ENCODE data around the gene ACOT7.
"Not testable (repeated sequence)": the region's sequence is repeated elsewhere in the genome, so short reads cannot be mapped to it uniquely, and the experiment has no call there.

ACOT7 gene

GRCh38 chr1:6313393-6314200 lies 80.0 kb downstream of the ACOT7 start:
- Histone ChIP-seq H3K36me3 (ENCODE audit: insufficient read depth, low read length) (peaks cover 26% of the 10 kb centered on the region), H3K27me3 (ENCODE audit: control insufficient read depth, insufficient read depth, low read length) (no peaks in the 10 kb centered on the region), H3K9me3 (replicated peaks; ENCODE audit: low read length) (no peaks in the 10 kb centered on the region), H3K4me2 (ENCODE audit: low read length) (no peak overlapping the region), H3K9ac (ENCODE audit: low read depth, low read length) (no peak overlapping the region), H3K4me3 (ENCODE audit: low read length) (no peak overlapping the region), H3K4me1 (ENCODE audit: control insufficient read depth, insufficient read depth, low read length) (peaks cover 17% of the 10 kb centered on the region)

- Histone ChIP-seq H3K27me3 (ENCODE audit: control insufficient read depth, insufficient read depth, low read length) (no peaks in the 10 kb centered on the region), H3K36me3 (ENCODE audit: insufficient read depth, low read length) (peaks cover 17% of the 10 kb centered on the region), H3K9ac (ENCODE audit: low read depth, low read length) (no peak overlapping the region), H3K4me1 (ENCODE audit: control insufficient read depth, insufficient read depth, low read length) (no peaks in the 10 kb centered on the region), H3K4me2 (ENCODE audit: low read length) (no peak overlapping the region), H3K9me3 (replicated peaks; ENCODE audit: low read length) (no peaks in the 10 kb centered on the region), H3K4me3 (ENCODE audit: low read length) (no peak overlapping the region)
Observed at GRCh38 chr1:6310116-6310848, 83.3 kb downstream of the ACOT7 start.

- no peak overlapping the region for H3K4me3 ChIP-seq (ENCODE audit: low read length)
- H3K4me2 ChIP-seq (ENCODE audit: low read length) = no peak overlapping the region
- H3K9me3 ChIP-seq (replicated peaks; ENCODE audit: low read length) = no peaks in the 10 kb centered on the region
- peaks cover 11% of the 10 kb centered on the region for H3K36me3 ChIP-seq (ENCODE audit: insufficient read depth, low read length)
- no peak overlapping the region for H3K9ac ChIP-seq (ENCODE audit: low read depth, low read length)
- no peaks in the 10 kb centered on the region for H3K27me3 ChIP-seq (ENCODE audit: control insufficient read depth, insufficient read depth, low read length)
- H3K4me1 ChIP-seq (ENCODE audit: control insufficient read depth, insufficient read depth, low read length) = no peaks in the 10 kb centered on the region
Observed at GRCh38 chr1:6309564-6309963, 84.0 kb downstream of the ACOT7 start.

GRCh38 chr1:6308449-6308848 lies 85.1 kb downstream of the ACOT7 start:
- no peak overlapping the region for H3K9ac ChIP-seq (ENCODE audit: low read depth, low read length)
- peaks cover 10% of the 10 kb centered on the region for H3K36me3 ChIP-seq (ENCODE audit: insufficient read depth, low read length)

DNA sequence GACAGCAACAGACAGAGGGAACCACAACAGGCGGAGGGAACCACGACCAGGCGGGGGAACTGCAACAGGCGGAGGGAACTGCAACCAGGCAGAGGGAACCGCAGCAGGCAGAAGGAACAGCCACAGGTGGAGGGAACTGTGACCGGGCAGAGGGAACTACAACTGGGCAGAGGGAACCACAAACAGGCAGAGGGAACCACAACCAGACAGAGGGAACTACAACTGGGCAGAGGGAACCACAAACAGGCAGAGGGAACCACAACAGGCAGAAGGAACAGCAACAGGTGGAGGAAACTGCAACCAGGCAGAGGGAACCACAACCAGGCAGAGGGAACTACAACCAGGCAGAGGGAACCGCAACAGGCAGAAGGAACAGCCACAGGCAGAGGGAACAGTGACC lies 85.9 kb downstream of the ACOT7 start:
- H3K36me3 ChIP-seq (ENCODE audit: insufficient read depth, low read length) = peaks cover 10% of the 10 kb centered on the region
- not testable (repeated sequence) for H3K9ac ChIP-seq (ENCODE audit: low read depth, low read length); H3K27me3 ChIP-seq (ENCODE audit: control insufficient read depth, insufficient read depth, low read length); H3K9me3 ChIP-seq (replicated peaks; ENCODE audit: low read length); H3K4me1 ChIP-seq (ENCODE audit: control insufficient read depth, insufficient read depth, low read length); H3K4me3 ChIP-seq (ENCODE audit: low read length); H3K4me2 ChIP-seq (ENCODE audit: low read length)

More at GRCh38 chr1:6308449-6308848, 85.1 kb downstream of the ACOT7 start:
- Histone ChIP-seq H3K4me1 (ENCODE audit: control insufficient read depth, insufficient read depth, low read length) (no peaks in the 10 kb centered on the region), H3K4me3 (ENCODE audit: low read length) (no peak overlapping the region), H3K9me3 (replicated peaks; ENCODE audit: low read length) (no peaks in the 10 kb centered on the region), H3K27me3 (ENCODE audit: control insufficient read depth, insufficient read depth, low read length) (no peaks in the 10 kb centered on the region), H3K4me2 (ENCODE audit: low read length) (no peak overlapping the region)

GRCh38 chr1:6307099-6307498 lies 86.5 kb downstream of the ACOT7 start:
- H3K9me3 ChIP-seq (replicated peaks; ENCODE audit: low read length) = no peaks in the 10 kb centered on the region
- no peaks in the 10 kb centered on the region for H3K27me3 ChIP-seq (ENCODE audit: control insufficient read depth, insufficient read depth, low read length)
- no peak overlapping the region for H3K9ac ChIP-seq (ENCODE audit: low read depth, low read length)
- H3K36me3 ChIP-seq (ENCODE audit: insufficient read depth, low read length) = peaks cover 10% of the 10 kb centered on the region
- no peaks in the 10 kb centered on the region for H3K4me1 ChIP-seq (ENCODE audit: control insufficient read depth, insufficient read depth, low read length)
- no peak overlapping the region for H3K4me3 ChIP-seq (ENCODE audit: low read length)
- H3K4me2 ChIP-seq (ENCODE audit: low read length) = no peak overlapping the region

DNA sequence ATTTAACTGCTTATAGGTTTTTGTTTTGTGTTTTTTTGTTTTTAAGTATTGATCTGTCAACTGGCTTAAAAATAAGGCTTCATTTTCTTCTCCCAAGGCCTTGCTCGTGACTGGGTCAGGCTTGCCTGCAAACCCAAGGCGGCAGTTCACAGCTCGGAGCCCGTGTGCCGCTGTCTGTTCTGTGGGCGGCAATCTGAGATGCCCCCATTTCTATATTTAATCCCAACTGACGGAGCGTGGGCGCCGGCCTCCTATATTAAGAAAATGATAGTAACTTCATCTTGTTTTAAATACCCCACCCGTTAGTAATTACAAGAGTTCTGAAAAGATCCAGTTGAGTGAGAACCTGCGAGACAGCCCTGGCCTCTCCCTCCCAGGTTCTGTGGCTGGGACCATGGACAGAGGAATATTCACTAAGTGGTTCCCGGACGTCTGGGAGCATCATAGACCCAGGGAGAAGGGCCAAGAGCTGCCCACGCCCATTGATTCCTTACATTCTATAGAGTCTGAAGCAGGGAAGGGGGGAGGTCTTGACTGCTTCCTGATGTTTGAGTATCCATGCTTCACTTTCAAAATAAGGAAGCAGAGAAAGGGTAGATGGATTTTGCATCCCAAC lies 90.1 kb downstream of the ACOT7 start:
- Histone ChIP-seq H3K27me3 (ENCODE audit: control insufficient read depth, insufficient read depth, low read length) (no peaks in the 10 kb centered on the region), H3K4me2 (ENCODE audit: low read length) (no peak overlapping the region), H3K4me1 (ENCODE audit: control insufficient read depth, insufficient read depth, low read length) (peaks cover 10% of the 10 kb centered on the region), H3K36me3 (ENCODE audit: insufficient read depth, low read length) (no peaks in the 10 kb centered on the region), H3K4me3 (ENCODE audit: low read length) (no peak overlapping the region), H3K9ac (ENCODE audit: low read depth, low read length) (no peak overlapping the region), H3K9me3 (replicated peaks; ENCODE audit: low read length) (no peaks in the 10 kb centered on the region)

- no peaks in the 10 kb centered on the region for H3K27me3 ChIP-seq (ENCODE audit: control insufficient read depth, insufficient read depth, low read length)
- H3K4me2 ChIP-seq (ENCODE audit: low read length) = no peak overlapping the region
- H3K36me3 ChIP-seq (ENCODE audit: insufficient read depth, low read length) = no peaks in the 10 kb centered on the region
- H3K9me3 ChIP-seq (replicated peaks; ENCODE audit: low read length) = no peaks in the 10 kb centered on the region
- no peak overlapping the region for H3K9ac ChIP-seq (ENCODE audit: low read depth, low read length)
- H3K4me3 ChIP-seq (ENCODE audit: low read length) = no peak overlapping the region
- peaks cover 10% of the 10 kb centered on the region for H3K4me1 ChIP-seq (ENCODE audit: control insufficient read depth, insufficient read depth, low read length)
Observed at GRCh38 chr1:6302568-6302967, 91.0 kb downstream of the ACOT7 start.

DNA sequence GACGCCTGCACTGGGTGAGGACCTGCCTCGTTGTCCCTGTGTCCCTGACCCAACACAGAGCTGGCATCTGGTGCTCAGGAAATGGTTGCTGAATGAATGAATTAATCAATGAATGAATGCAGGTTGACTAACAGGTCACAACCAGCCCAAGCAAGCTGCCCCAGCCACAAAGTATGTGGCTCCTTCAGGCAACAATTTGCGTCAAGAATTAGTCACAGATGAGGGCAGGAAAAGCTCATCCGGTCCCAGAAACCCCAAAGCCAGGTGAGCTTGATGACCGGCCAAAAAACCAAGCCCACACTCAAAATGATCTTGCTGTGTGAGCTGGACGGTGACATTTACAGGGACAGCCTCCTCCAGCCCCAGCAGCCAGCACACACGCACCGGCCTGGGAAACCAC lies 92.0 kb downstream of the ACOT7 start:
- Histone ChIP-seq H3K36me3 (ENCODE audit: insufficient read depth, low read length) (no peaks in the 10 kb centered on the region), H3K9me3 (replicated peaks; ENCODE audit: low read length) (no peaks in the 10 kb centered on the region), H3K27me3 (ENCODE audit: control insufficient read depth, insufficient read depth, low read length) (no peaks in the 10 kb centered on the region), H3K4me3 (ENCODE audit: low read length) (no peak overlapping the region), H3K4me1 (ENCODE audit: control insufficient read depth, insufficient read depth, low read length) (peaks cover 10% of the 10 kb centered on the region), H3K9ac (ENCODE audit: low read depth, low read length) (no peak overlapping the region), H3K4me2 (ENCODE audit: low read length) (no peak overlapping the region)

- Histone ChIP-seq H3K4me1 (ENCODE audit: control insufficient read depth, insufficient read depth, low read length) (peaks cover 10% of the 10 kb centered on the region), H3K4me2 (ENCODE audit: low read length) (no peak overlapping the region), H3K9me3 (replicated peaks; ENCODE audit: low read length) (no peaks in the 10 kb centered on the region), H3K4me3 (ENCODE audit: low read length) (no peak overlapping the region), H3K27me3 (ENCODE audit: control insufficient read depth, insufficient read depth, low read length) (no peaks in the 10 kb centered on the region), H3K36me3 (ENCODE audit: insufficient read depth, low read length) (no peaks in the 10 kb centered on the region), H3K9ac (ENCODE audit: low read depth, low read length) (peak overlapping the region; percentile 26)
Observed at GRCh38 chr1:6300342-6301048, 93.1 kb downstream of the ACOT7 start.

GRCh38 chr1:6299557-6300165 lies 93.9 kb downstream of the ACOT7 start:
- peaks cover 16% of the 10 kb centered on the region for H3K4me1 ChIP-seq (ENCODE audit: control insufficient read depth, insufficient read depth, low read length)
- H3K4me3 ChIP-seq (ENCODE audit: low read length) = no peak overlapping the region
- H3K9me3 ChIP-seq (replicated peaks; ENCODE audit: low read length) = no peaks in the 10 kb centered on the region
- H3K4me2 ChIP-seq (ENCODE audit: low read length) = no peak overlapping the region
- H3K36me3 ChIP-seq (ENCODE audit: insufficient read depth, low read length) = no peaks in the 10 kb centered on the region
- H3K9ac ChIP-seq (ENCODE audit: low read depth, low read length) = peak overlapping the region; percentile 26
- H3K27me3 ChIP-seq (ENCODE audit: control insufficient read depth, insufficient read depth, low read length) = no peaks in the 10 kb centered on the region

Data from skeletal muscle satellite cell (primary cell).